Measurements from ENCODE around the gene HMGCR. TPM values are rescaled to one million over a fixed set of nuclear protein-coding genes. Genes with fewer than 3 reads are reported as not detected.
"Not testable (repeated sequence)": the region's sequence is repeated elsewhere in the genome, so short reads cannot be mapped to it uniquely, and the experiment has no call there.

HMGCR gene
- total RNA-seq (2022) (188 and 224 TPM in 2 replicates), Bru-seq, nascent RNA (percentile 98 among the genes with signal in this experiment), BruChase-seq, experiment 1, labeled RNA remaining after a 6-hour chase (percentile 98 among the genes with signal in this experiment), BruChase-seq, experiment 2, labeled RNA remaining after a 2-hour chase (percentile 99 among the genes with signal in this experiment)
- long read RNA-seq, full-length matches to known transcripts: 128 of 170 reads
- long read RNA-seq, partial matches to known transcripts: 20 of 170 reads
- long read RNA-seq, other reads (novel, unspliced or antisense): 22 of 170 reads

DNA sequence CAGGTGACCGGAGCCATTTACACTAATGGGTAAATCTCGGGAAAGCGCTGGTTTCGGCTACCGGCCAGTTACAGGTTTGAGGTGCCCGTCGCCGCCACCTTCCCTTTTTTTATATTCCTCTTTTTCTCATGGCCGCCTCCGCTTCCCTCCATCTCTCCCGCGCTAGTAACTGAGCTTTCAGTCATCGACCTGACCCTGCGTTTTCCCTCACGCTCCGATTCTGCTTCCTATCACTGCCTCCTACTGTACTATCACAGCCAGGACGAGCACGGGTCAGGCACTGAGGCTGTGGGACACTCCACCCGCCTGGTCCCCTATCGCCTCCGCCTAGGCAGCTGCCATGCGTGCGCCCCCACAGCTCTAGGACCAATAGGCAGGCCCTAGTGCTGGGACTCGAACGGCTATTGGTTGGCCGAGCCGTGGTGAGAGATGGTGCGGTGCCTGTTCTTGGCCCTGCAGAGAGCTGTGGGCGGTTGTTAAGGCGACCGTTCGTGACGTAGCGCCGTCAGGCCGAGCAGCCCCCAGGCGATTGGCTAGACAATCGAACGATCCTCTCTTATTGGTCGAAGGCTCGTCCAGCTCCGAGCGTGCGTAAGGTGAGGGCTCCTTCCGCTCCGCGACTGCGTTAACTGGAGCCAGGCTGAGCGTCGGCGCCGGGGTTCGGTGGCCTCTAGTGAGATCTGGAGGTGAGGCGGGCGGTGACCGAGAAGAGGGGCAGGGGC is at the start of gene HMGCR:
TSS of gene HMGCR (plus strand) at position 606 of the 722 bp plus-strand sequence. CDS start 5,386 bp downstream, outside the sequence.
- TF ChIP-seq, protein P1, sequence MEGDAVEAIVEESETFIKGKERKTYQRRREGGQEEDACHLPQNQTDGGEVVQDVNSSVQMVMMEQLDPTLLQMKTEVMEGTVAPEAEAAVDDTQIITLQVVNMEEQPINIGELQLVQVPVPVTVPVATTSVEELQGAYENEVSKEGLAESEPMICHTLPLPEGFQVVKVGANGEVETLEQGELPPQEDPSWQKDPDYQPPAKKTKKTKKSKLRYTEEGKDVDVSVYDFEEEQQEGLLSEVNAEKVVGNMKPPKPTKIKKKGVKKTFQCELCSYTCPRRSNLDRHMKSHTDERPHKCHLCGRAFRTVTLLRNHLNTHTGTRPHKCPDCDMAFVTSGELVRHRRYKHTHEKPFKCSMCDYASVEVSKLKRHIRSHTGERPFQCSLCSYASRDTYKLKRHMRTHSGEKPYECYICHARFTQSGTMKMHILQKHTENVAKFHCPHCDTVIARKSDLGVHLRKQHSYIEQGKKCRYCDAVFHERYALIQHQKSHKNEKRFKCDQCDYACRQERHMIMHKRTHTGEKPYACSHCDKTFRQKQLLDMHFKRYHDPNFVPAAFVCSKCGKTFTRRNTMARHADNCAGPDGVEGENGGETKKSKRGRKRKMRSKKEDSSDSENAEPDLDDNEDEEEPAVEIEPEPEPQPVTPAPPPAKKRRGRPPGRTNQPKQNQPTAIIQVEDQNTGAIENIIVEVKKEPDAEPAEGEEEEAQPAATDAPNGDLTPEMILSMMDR (IDR thresholded peaks at IDR 0.05; ENCODE audit: unreplicated experiment): no peak
- no peak within 1 kb of the TSS for H3K4me3 Mint-ChIP-seq (ENCODE audit: low read depth, unreplicated experiment)
- peaks cover 16% of the 10 kb centered on the region for H3K4me1 Mint-ChIP-seq (ENCODE audit: low read depth, unreplicated experiment)
- CTCF ChIA-PET: interaction anchor here (0.5 to 1.4 kb wide), 17 partner anchors 8 to 412 kb away, joined by 3 to 11 read pairs (median 4); partner anchors contain the start of genes ANKRD31, CERT1 and POLK
- H3K27me3 Mint-ChIP-seq (ENCODE audit: unreplicated experiment): no peaks in the 10 kb centered on the region
- peak; percentile 99 for DNase-seq
- no peak within 1 kb of the TSS for H3K27ac Mint-ChIP-seq (ENCODE audit: unreplicated experiment)
- no peaks in the 10 kb centered on the region for H3K9me3 Mint-ChIP-seq (ENCODE audit: low read depth, unreplicated experiment)
- H3K36me3 Mint-ChIP-seq (ENCODE audit: insufficient read depth, unreplicated experiment): no peaks in the 10 kb centered on the region
- intact Hi-C loops (cut with micrococcal nuclease; ENCODE audit: unreplicated experiment): loop anchor here (2.0 to 10.0 kb wide), 3 partner anchors 100 to 402 kb away; partner anchors contain the start of genes ANKRD31 and GCNT4
- BruUV-seq (replicated peaks): no TSS peak

DNA sequence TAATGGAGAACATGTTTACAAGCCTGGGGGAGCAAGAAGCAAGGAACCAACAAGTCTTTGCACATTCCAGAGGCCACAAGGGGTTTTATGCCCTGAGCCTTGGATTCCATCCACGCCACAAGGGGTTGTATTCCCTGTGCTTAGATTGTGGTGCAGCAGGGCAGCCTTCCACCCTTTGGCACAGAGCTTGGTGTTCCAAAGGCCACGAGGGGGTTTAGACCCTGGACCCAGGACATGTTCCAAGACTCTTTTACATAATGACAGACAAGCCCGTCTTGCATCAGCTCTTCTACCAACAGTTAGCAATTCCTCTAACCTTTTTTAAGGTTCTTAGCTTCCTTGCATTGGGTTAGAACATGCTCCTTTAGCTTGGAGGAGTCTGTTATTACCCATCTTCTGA is 45.2 kb upstream of the HMGCR start:
- CTCF ChIA-PET; H3K4me3 Mint-ChIP-seq (ENCODE audit: low read depth, unreplicated experiment); DNase-seq; H3K9me3 Mint-ChIP-seq (ENCODE audit: low read depth, unreplicated experiment); H3K36me3 Mint-ChIP-seq (ENCODE audit: insufficient read depth, unreplicated experiment); H3K27ac Mint-ChIP-seq (ENCODE audit: unreplicated experiment); H3K4me1 Mint-ChIP-seq (ENCODE audit: low read depth, unreplicated experiment); intact Hi-C loops (cut with micrococcal nuclease; ENCODE audit: unreplicated experiment); BruUV-seq (replicated peaks): not testable (repeated sequence)
- peaks cover 17% of the 10 kb centered on the region for H3K27me3 Mint-ChIP-seq (ENCODE audit: unreplicated experiment)

DNA sequence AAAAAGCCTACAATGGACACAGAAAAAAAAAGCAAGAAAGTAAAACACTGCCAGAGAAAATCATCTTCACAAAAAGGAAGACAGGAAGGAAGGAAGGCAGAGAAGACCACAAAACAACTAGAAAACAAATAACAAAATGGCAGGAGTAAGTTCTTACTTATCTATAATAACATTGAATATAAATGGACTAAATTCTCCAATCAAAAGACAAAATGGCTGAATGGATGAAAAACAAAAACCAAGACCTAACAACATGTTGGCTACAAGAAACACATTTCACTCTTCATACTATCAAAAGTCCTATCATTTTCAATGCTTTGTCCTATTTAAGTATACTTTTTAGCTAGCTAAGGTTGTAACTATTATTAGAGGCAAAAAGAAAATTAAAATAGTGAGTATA is 36.9 kb upstream of the HMGCR start:
- no TSS peak for BruUV-seq (replicated peaks)
- no peak overlapping the region for H3K4me3 Mint-ChIP-seq (ENCODE audit: low read depth, unreplicated experiment)
- no peak overlapping the region for H3K27ac Mint-ChIP-seq (ENCODE audit: unreplicated experiment)
- no peaks in the 10 kb centered on the region for H3K27me3 Mint-ChIP-seq (ENCODE audit: unreplicated experiment)
- CTCF ChIA-PET: no interaction called here
- no peaks in the 10 kb centered on the region for H3K4me1 Mint-ChIP-seq (ENCODE audit: low read depth, unreplicated experiment)
- DNase-seq: no peak
- TF ChIP-seq, protein P1 (IDR thresholded peaks at IDR 0.05; ENCODE audit: unreplicated experiment): no peak
- no peaks in the 10 kb centered on the region for H3K36me3 Mint-ChIP-seq (ENCODE audit: insufficient read depth, unreplicated experiment)
- H3K9me3 Mint-ChIP-seq (ENCODE audit: low read depth, unreplicated experiment): no peaks in the 10 kb centered on the region
- intact Hi-C loops (cut with micrococcal nuclease; ENCODE audit: unreplicated experiment): no loop called here

DNA sequence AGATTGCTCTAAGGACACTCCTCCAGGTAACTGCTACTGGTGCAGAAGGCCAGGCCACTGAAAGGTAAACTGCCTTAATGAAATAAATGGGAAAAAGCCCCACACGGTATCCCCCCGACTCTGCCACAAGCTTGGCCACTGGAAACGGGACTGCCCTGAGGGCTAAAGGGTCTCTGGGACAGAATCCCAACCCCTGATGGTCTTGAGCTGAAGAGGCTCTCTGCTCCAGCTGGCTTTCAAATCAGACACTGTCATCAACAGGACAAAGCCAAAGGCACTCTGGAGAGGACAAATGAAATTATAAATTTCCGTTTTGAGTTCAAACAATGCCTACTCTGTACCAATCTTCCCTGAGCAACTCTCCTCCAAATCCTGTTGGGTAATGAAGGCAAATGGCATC is 33.6 kb upstream of the HMGCR start:
- H3K4me1 Mint-ChIP-seq (ENCODE audit: low read depth, unreplicated experiment): no peaks in the 10 kb centered on the region
- H3K27me3 Mint-ChIP-seq (ENCODE audit: unreplicated experiment): no peaks in the 10 kb centered on the region
- BruUV-seq (replicated peaks): no TSS peak
- TF ChIP-seq, protein P1 (IDR thresholded peaks at IDR 0.05; ENCODE audit: unreplicated experiment): no peak
- no peak overlapping the region for H3K27ac Mint-ChIP-seq (ENCODE audit: unreplicated experiment)
- DNase-seq: no peak
- CTCF ChIA-PET: no interaction called here
- intact Hi-C loops (cut with micrococcal nuclease; ENCODE audit: unreplicated experiment): no loop called here
- no peak overlapping the region for H3K4me3 Mint-ChIP-seq (ENCODE audit: low read depth, unreplicated experiment)
- H3K9me3 Mint-ChIP-seq (ENCODE audit: low read depth, unreplicated experiment): no peaks in the 10 kb centered on the region
- no peaks in the 10 kb centered on the region for H3K36me3 Mint-ChIP-seq (ENCODE audit: insufficient read depth, unreplicated experiment)

DNA sequence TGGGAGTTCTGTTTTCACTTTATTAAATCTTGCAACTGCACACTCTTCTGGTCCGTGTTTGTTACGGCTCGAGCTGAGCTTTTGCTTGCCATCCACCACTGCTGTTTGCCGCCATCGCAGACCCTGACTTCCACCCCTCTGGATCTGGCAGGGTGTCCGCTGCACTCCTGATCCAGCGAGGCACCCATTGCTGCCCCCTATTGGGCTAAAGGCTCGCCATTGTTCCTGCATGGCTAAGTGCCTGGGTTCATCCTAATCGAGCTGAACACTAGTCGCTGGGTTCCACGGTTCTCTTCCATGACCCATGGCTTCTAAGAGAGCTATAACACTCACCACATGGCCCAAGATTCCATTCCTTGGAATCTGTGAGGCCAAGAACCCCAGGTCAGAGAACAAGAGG is 32.5 kb upstream of the HMGCR start:
- DNase-seq; H3K9me3 Mint-ChIP-seq (ENCODE audit: low read depth, unreplicated experiment); H3K27me3 Mint-ChIP-seq (ENCODE audit: unreplicated experiment); CTCF ChIA-PET; H3K4me1 Mint-ChIP-seq (ENCODE audit: low read depth, unreplicated experiment); H3K4me3 Mint-ChIP-seq (ENCODE audit: low read depth, unreplicated experiment); intact Hi-C loops (cut with micrococcal nuclease; ENCODE audit: unreplicated experiment); H3K27ac Mint-ChIP-seq (ENCODE audit: unreplicated experiment); BruUV-seq (replicated peaks); H3K36me3 Mint-ChIP-seq (ENCODE audit: insufficient read depth, unreplicated experiment): not testable (repeated sequence)
